HG02763 (cell line): ENCODE data around the gene RPS6KB2.

Experiments used
- ATAC-seq: cut with Tn5 transposase; IDR thresholded peaks from one replicate; pipeline ENCODE4 v1.9.1; 2021; ENCODE audit warnings: mild to moderate bottlenecking, moderate library complexity; ENCODE audit not compliant: unreplicated experiment

The RPS6KB2 gene

GRCh38 chr11:67428052-67429001, at the start of gene RPS6KB2:
RPS6KB2 (plus strand) TSS chr11:67428494; CDS start chr11:67428546, 52 bp downstream.
- peak; percentile 82 for ATAC-seq

GRCh38 chr11:67378544-67378943, 49.8 kb upstream of the RPS6KB2 start:
- no peak for ATAC-seq

- ATAC-seq: no peak
Measured at GRCh38 chr11:67379061-67380058, 48.9 kb upstream of the RPS6KB2 start.

GRCh38 chr11:67381244-67381972, 46.9 kb upstream of the RPS6KB2 start:
- no peak for ATAC-seq

- no peak for ATAC-seq
Measured at GRCh38 chr11:67382276-67383136, 45.8 kb upstream of the RPS6KB2 start.

GRCh38 chr11:67384851-67385366, 43.4 kb upstream of the RPS6KB2 start:
- ATAC-seq: no peak

GRCh38 chr11:67387069-67387468, 41.2 kb upstream of the RPS6KB2 start:
- no peak for ATAC-seq

GRCh38 chr11:67387518-67387917, 40.8 kb upstream of the RPS6KB2 start:
- ATAC-seq: no peak

- ATAC-seq: no peak
Measured at GRCh38 chr11:67389477-67389876, 38.8 kb upstream of the RPS6KB2 start.

- ATAC-seq: no peak
Measured at GRCh38 chr11:67390947-67391303, 37.4 kb upstream of the RPS6KB2 start.

- peak; percentile 54 for ATAC-seq
Measured at GRCh38 chr11:67391304-67392182, 36.8 kb upstream of the RPS6KB2 start, which contains the start of gene RAD9A. RAD9A (plus strand) TSS chr11:67391986; CDS start chr11:67392045, 59 bp downstream.

- no peak for ATAC-seq
Measured at GRCh38 chr11:67392183-67392715, 36.0 kb upstream of the RPS6KB2 start.

GRCh38 chr11:67393437-67393836, 34.9 kb upstream of the RPS6KB2 start:
- no peak for ATAC-seq

- ATAC-seq: no peak
Measured at GRCh38 chr11:67393990-67394389, 34.3 kb upstream of the RPS6KB2 start.

GRCh38 chr11:67395555-67396258, 32.6 kb upstream of the RPS6KB2 start:
- ATAC-seq: no peak

GRCh38 chr11:67396259-67396581, 32.1 kb upstream of the RPS6KB2 start:
- ATAC-seq: no peak

GRCh38 chr11:67396587-67397389, 31.5 kb upstream of the RPS6KB2 start:
- ATAC-seq: no peak
